Spleen (tissue), 11 donors: ENCODE measurements around the gene FSIP1. TPM values are rescaled to one million over a fixed set of nuclear protein-coding genes. Genes with fewer than 3 reads are reported as not detected.

Experiments used
- DNase-seq: peaks from one replicate; pipeline ENCODE4 v3.0.0-alpha.2; 2020
- H3K27ac ChIP-seq, 8 donors: fragments of 200-600 bp; sonication (generic) in 7 of 8; 1 replicate in 4 of 8; 2 replicates in 4 of 8; pipeline versions ENCODE4 v1.5.0 to v1.8.0; 2016 to 2021; ENCODE audit warnings: inconsistent platforms in 4 of 8, mild to moderate bottlenecking in 4 of 8, moderate library complexity in 1 of 8
- H3K27me3 ChIP-seq, 7 donors: fragments of 200-600 bp; sonication (generic) in 6 of 7; replicated peaks in 1 of 7; 1 replicate in 4 of 7; 2 replicates in 3 of 7; pipeline versions ENCODE4 v1.5.0 to v1.8.0; 2016 to 2021; ENCODE audit warnings: inconsistent platforms in 3 of 7, mild to moderate bottlenecking in 1 of 7
- H3K36me3 ChIP-seq, 6 donors: fragments of 200-600 bp; sonication (generic) in 5 of 6; 1 replicate in 4 of 6; 2 replicates in 2 of 6; pipeline versions ENCODE4 v1.5.0 to v1.8.0; 2016 to 2021; ENCODE audit warnings: inconsistent platforms in 2 of 6
- H3K4me1 ChIP-seq, 6 donors: fragments of 200-600 bp; sonication (generic) in 5 of 6; 1 replicate in 3 of 6; 2 replicates in 3 of 6; pipeline versions ENCODE4 v1.5.0 to v1.8.0; 2016 to 2021; ENCODE audit warnings: inconsistent platforms in 3 of 6
- H3K4me3 ChIP-seq, 8 donors: fragments of 200-600 bp; sonication (generic) in 7 of 8; 1 replicate in 4 of 8; 2 replicates in 4 of 8; pipeline versions ENCODE4 v1.5.0 to v1.8.0; 2016 to 2021; ENCODE audit warnings: inconsistent platforms in 4 of 8, mild to moderate bottlenecking in 4 of 8, moderate library complexity in 2 of 8
- H3K9me3 ChIP-seq, 8 donors: fragments of 200-600 bp; sonication (generic) in 7 of 8; 1 replicate in 4 of 8; 2 replicates in 4 of 8; pipeline versions ENCODE4 v1.5.0 to v1.8.0; 2016 to 2021; ENCODE audit warnings: inconsistent platforms in 4 of 8
- POLR2A ChIP-seq, 3 donors: fragments of 450-650 bp; IDR thresholded peaks; one replicate each; pipeline ENCODE4 v1.5.1; 2017; ENCODE audit warnings: antibody characterized with exemption in 3 of 3, mild to moderate bottlenecking in 1 of 3
- POLR2AphosphoS5 ChIP-seq, 3 donors: sonication (generic); formaldehyde crosslinking; IDR thresholded peaks; one replicate each; pipeline ENCODE4 v1.5.1; 2017; ENCODE audit warnings: antibody characterized with exemption in 3 of 3
- WGBS, 5 donors: extraction: QIAGEN DNeasy Blood & Tissue Kit in 3 of 5; methylation state at CpG; one replicate each; pipeline versions ENCODE4 v1.1.5 to v1.1.7; 2013 to 2018; 5-methylcytosine and 5-hydroxymethylcytosine counted together
- intact Hi-C: fragments of 100-400 bp; cut with DNase I; formaldehyde crosslinking; loops from one replicate; pipeline ENCODE4 v1.15.0; 2023; ENCODE audit warnings: low total_unique reads
- polyA plus RNA-seq, 3 donors: library from polyadenylated mRNA; stranded (reverse); fragments of 200-250 nt; gene quantifications; one replicate each; pipeline ENCODE4 v1.2.1, GENCODE V29; 2013
- total RNA-seq, 7 donors: library from RNA; depleted of rRNA in 3 of 7; stranded (reverse); fragments of >200 nt in 3 of 7; fragmentation: NEBNext Ultra II Directional in 4 of 7; extraction: Animal tissue kit (Norgen Biotek cat#: 25700) in 4 of 7; gene quantifications; one replicate each; pipeline versions ENCODE4 v1.1.0 to v1.2.1, GENCODE V29; 2016 to 2021
- TF ChIP-seq, protein P1 (sequence below), 11 experiments: fragments of 200-600 bp in 7 of 11; fragments of 450-650 bp in 4 of 11; sonication (generic) in 4 of 11; IDR thresholded peaks in 8 of 11; conservative IDR thresholded peaks in 3 of 11; 1 replicate in 7 of 11; 2 replicates in 4 of 11; pipeline versions ENCODE4 v1.4.0 to v1.8.0; 2016 to 2021; ENCODE audit warnings: antibody characterized with exemption in 11 of 11, inconsistent platforms in 4 of 11, mild to moderate bottlenecking in 1 of 11
- donor health status: healthy with polysubstance abuse.
- donor health status: DM: no; HTN: no; CAD: no; lungs with moderate emphysema.
- donor health status: DM: no; HTN: no; CAD: no.
- donor health status: Bipolar disorder and iron deficiency.
- donor health status: healthy.
- donor health status: DM: no; HTN: no; CAD: no.
- donor health status: DM: yes; HTN: yes; CAD: no.

Gene FSIP1
- total and polyA plus RNA-seq, 10 donors, result 0.09 to 2.3 (median 0.45) TPM

DNA sequence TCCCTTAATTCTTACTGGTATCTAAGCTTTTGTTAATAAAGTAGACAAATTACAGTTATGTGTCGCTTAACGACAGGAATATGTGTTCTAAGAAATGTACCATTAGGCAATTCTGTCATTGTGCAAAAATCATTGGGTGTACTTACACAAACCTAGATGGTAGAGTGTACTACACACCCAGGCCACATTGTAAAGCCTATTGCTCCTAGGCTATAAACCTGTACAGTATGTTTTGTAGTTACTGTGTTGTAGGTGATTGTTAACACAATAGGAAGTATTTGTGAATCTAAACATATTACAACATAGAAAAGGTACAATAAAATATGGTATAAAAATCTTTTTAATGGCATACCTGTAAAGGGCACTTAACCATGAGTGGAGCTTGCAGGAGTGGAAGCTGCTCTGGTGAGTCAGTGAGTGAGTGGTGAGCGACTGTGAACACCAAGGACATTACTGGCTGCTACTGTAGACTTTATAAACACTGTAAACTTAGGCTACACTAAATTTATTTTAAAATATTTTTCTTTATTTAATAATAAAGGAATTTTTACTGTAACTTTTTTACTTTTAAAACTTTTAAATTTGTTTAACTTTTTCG, 47.4 kb downstream of the FSIP1 start:
- Histone ChIP-seq H3K4me3 (no peak overlapping the region), H3K27me3 (no peaks in the 10 kb centered on the region), H3K36me3 (no peaks in the 10 kb centered on the region), H3K4me1 (no peaks in the 10 kb centered on the region), H3K9me3 (no peaks in the 10 kb centered on the region), H3K27ac (no peak overlapping the region)
- 90 to 97% (median 93%) methylated on average over 4 of the region's 4 CpGs for WGBS, 5 donors
- no peak for DNase-seq
- TF ChIP-seq, protein P1, sequence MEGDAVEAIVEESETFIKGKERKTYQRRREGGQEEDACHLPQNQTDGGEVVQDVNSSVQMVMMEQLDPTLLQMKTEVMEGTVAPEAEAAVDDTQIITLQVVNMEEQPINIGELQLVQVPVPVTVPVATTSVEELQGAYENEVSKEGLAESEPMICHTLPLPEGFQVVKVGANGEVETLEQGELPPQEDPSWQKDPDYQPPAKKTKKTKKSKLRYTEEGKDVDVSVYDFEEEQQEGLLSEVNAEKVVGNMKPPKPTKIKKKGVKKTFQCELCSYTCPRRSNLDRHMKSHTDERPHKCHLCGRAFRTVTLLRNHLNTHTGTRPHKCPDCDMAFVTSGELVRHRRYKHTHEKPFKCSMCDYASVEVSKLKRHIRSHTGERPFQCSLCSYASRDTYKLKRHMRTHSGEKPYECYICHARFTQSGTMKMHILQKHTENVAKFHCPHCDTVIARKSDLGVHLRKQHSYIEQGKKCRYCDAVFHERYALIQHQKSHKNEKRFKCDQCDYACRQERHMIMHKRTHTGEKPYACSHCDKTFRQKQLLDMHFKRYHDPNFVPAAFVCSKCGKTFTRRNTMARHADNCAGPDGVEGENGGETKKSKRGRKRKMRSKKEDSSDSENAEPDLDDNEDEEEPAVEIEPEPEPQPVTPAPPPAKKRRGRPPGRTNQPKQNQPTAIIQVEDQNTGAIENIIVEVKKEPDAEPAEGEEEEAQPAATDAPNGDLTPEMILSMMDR (IDR thresholded peaks at IDR 0.05 in 8 of 11, conservative IDR thresholded peaks at IDR 0.05 in 3 of 11), result no peak
- TF ChIP-seq POLR2AphosphoS5 (IDR thresholded peaks at IDR 0.05) (no peak), POLR2A (IDR thresholded peaks at IDR 0.05) (no peak)
- intact Hi-C loops, result no loop called here

DNA sequence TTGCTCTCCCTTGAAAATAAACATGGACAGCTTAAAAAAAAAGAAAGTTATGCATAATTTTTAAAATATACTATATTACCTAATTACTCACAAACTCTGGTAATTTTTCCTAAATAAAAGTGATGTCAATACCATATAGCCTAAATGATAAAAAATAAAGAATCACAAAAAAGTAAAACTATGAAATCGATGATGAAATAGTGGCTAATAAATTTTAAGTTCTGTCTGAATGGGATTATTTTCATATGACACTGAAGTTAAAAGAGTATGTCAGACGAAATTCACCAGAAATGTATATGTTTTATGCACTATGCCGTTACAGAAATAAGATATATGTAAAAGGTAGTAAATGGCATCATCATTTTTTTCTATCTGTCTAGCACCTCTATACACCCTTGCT, 51.4 kb downstream of the FSIP1 start:
- Histone ChIP-seq H3K36me3 (no peaks in the 10 kb centered on the region), H3K4me1 (no peaks in the 10 kb centered on the region), H3K27ac (no peak overlapping the region), H3K9me3 (no peaks in the 10 kb centered on the region), H3K27me3 (no peaks in the 10 kb centered on the region), H3K4me3 (no peak overlapping the region)
- DNase-seq, result no peak
- intact Hi-C loops, result no loop called here
- 85 to 92% (median 90%) methylated on average over 3 of the region's 3 CpGs for WGBS, 5 donors
- TF ChIP-seq POLR2AphosphoS5 (IDR thresholded peaks at IDR 0.05) (no peak), POLR2A (IDR thresholded peaks at IDR 0.05) (no peak)
- TF ChIP-seq, protein P1 (IDR thresholded peaks at IDR 0.05 in 8 of 11, conservative IDR thresholded peaks at IDR 0.05 in 3 of 11), result no peak

DNA sequence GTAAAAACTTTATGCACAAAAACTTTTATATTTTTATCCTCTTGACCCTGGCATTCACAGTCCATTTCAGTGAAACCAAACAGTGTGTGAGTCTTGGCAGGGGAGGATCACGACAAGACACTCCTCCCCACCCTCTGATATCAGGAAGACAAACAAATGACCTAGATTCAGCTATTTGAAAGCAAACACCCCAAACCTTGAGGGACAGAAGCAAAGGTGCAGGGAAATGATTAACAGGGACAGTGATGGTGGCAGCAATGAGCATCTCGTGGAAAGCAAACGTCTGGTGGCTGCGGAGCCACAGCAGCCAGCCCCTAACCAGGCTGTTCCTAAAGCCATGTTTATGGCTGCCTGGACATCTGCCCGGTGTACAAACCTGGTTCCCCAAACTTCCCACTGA, 52.1 kb downstream of the FSIP1 start:
- Histone ChIP-seq H3K36me3 (no peaks in the 10 kb centered on the region), H3K4me3 (no peak overlapping the region), H3K27me3 (no peaks in the 10 kb centered on the region), H3K4me1 (no peaks in the 10 kb centered on the region), H3K9me3 (no peaks in the 10 kb centered on the region), H3K27ac (no peak overlapping the region)
- intact Hi-C loops, result no loop called here
- WGBS, 5 donors, result 79 to 93% (median 83%) methylated on average over 5 of the region's 5 CpGs
- no peak for DNase-seq
- TF ChIP-seq, protein P1 (IDR thresholded peaks at IDR 0.05 in 8 of 11, conservative IDR thresholded peaks at IDR 0.05 in 3 of 11), result no peak
- no peak for TF ChIP-seq POLR2A (IDR thresholded peaks at IDR 0.05)
- no peak for TF ChIP-seq POLR2AphosphoS5 (IDR thresholded peaks at IDR 0.05)

DNA sequence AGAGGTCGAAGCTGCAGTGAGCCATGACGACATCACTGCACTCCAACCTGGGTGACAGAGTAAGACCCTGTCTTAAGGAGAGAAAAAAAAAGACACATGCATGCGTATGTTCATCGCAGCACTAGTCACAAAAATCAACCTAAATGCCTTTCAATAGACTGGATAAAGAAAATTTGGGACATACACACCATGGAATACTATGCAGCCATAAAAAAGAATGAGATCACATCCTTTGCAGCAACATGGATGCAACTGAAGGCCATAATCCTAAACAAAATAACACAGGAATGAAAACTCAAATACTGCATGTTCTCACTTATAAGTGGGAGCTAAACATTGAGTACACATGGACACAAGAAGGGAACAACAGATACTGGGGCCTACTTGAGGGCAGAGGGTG, 53.1 kb downstream of the FSIP1 start:
- TF ChIP-seq POLR2A (IDR thresholded peaks at IDR 0.05), result no peak
- no peak for TF ChIP-seq POLR2AphosphoS5 (IDR thresholded peaks at IDR 0.05)
- TF ChIP-seq, protein P1 (IDR thresholded peaks at IDR 0.05 in 8 of 11, conservative IDR thresholded peaks at IDR 0.05 in 3 of 11), result no peak
- 91 to 98% (median 97%) methylated on average over 4 of the region's 4 CpGs for WGBS, 5 donors
- no peak for DNase-seq

More for the DNA sequence above, 53.1 kb downstream of the FSIP1 start:
- no peak overlapping the region for H3K4me3 ChIP-seq
- H3K27ac ChIP-seq, result no peak overlapping the region
- H3K36me3 ChIP-seq, result no peaks in the 10 kb centered on the region
- no peaks in the 10 kb centered on the region for H3K27me3 ChIP-seq
- intact Hi-C loops, result no loop called here
- no peaks in the 10 kb centered on the region for H3K9me3 ChIP-seq
- no peaks in the 10 kb centered on the region for H3K4me1 ChIP-seq
